PC-3 (cell line): ENCODE results near the gene ARV1.

Experiments used
- EZH2 ChIP-seq: fragments of 300-600 bp; sonication (generic); IDR thresholded peaks from one replicate; pipeline ENCODE4 v1.6.1; 2017; ENCODE audit warnings: antibody characterized with exemption, mild to moderate bottlenecking, low read length; ENCODE audit not compliant: unreplicated experiment
- TF ChIP-seq, protein P1 (sequence below): fragments of 300-600 bp; sonication (generic); conservative IDR thresholded peaks from 2 replicates; pipeline ENCODE4 v1.5.1; 2017; ENCODE audit warnings: antibody characterized with exemption, low read depth, mild to moderate bottlenecking, low read length

GRCh38 chr1:230937371-230937770 lies 41.5 kb upstream of the ARV1 start:
- TF ChIP-seq, protein P1, sequence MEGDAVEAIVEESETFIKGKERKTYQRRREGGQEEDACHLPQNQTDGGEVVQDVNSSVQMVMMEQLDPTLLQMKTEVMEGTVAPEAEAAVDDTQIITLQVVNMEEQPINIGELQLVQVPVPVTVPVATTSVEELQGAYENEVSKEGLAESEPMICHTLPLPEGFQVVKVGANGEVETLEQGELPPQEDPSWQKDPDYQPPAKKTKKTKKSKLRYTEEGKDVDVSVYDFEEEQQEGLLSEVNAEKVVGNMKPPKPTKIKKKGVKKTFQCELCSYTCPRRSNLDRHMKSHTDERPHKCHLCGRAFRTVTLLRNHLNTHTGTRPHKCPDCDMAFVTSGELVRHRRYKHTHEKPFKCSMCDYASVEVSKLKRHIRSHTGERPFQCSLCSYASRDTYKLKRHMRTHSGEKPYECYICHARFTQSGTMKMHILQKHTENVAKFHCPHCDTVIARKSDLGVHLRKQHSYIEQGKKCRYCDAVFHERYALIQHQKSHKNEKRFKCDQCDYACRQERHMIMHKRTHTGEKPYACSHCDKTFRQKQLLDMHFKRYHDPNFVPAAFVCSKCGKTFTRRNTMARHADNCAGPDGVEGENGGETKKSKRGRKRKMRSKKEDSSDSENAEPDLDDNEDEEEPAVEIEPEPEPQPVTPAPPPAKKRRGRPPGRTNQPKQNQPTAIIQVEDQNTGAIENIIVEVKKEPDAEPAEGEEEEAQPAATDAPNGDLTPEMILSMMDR: no peak
- TF ChIP-seq EZH2: no peak
